HL-60/S4 (cell line): ENCODE measurements around the gene RFXANK.

Source experiments
- in situ Hi-C: fragments of 300-500 bp; cut with MboI; formaldehyde crosslinking; loops from 2 replicates; pipeline ENCODE4 v1.14.3; 2022; ENCODE audit warnings: low sequenced_read_pairs

The RFXANK gene

GRCh38 chr19:19226663-19227062 lies 34.6 kb downstream of the RFXANK start:
- in situ Hi-C loops = no loop called here

GRCh38 chr19:19227217-19227616 lies 35.2 kb downstream of the RFXANK start:
- in situ Hi-C loops = no loop called here

GRCh38 chr19:19229701-19230100 lies 37.6 kb downstream of the RFXANK start:
- in situ Hi-C loops = no loop called here

GRCh38 chr19:19230999-19231398 lies 38.9 kb downstream of the RFXANK start:
- in situ Hi-C loops = no loop called here

- in situ Hi-C loops = no loop called here
These were observed 40.2 kb downstream of the RFXANK start for GRCh38 chr19:19232261-19232721.

- in situ Hi-C loops = no loop called here
These were observed 42.3 kb downstream of the RFXANK start for GRCh38 chr19:19234220-19234816.

- in situ Hi-C loops = no loop called here
These were observed 44.1 kb downstream of the RFXANK start for GRCh38 chr19:19236173-19236572.

- in situ Hi-C loops = no loop called here
These were observed 46.3 kb downstream of the RFXANK start for GRCh38 chr19:19238126-19238894.

- in situ Hi-C loops = no loop called here
These were observed 47.6 kb downstream of the RFXANK start for GRCh38 chr19:19239675-19240074.

GRCh38 chr19:19240476-19240875 lies 48.4 kb downstream of the RFXANK start:
- in situ Hi-C loops = no loop called here

GRCh38 chr19:19250196-19250801 lies 58.2 kb downstream of the RFXANK start:
- in situ Hi-C loops = no loop called here
